ENCODE data around the gene ME1. TPM values are rescaled to one million over a fixed set of nuclear protein-coding genes. Genes with fewer than 3 reads are reported as not detected.

ME1 gene
- total and polyA plus RNA-seq, 2 donors (not counting 3 experiments of a cell fraction or from before 2014, with no cell fraction given), result 7.3 to 29.3 TPM

DNA sequence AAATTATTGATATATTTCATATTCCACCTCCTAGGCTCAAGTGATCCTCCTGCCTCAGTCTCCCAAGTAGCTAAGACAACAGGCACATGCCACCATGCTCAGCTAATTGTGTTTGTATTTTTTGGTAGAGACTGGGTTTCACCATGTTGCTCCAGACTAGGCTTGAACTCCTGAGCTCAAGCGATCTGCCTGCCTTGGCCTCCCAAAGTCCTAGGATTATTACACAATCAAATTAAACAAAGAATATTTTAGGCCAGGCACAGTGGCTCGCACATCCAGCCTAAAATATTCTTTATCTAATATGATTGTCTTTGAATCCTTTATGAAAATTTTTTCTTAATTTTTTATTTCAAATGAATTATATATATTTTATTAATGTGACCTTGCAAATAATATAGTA is 17.8 kb downstream of the ME1 start:
- Histone ChIP-seq H3K27ac (ENCODE audit: insufficient read depth, low read depth, low read length) (no peak overlapping the region), H3K4me1 (ENCODE audit: control insufficient read depth, extremely low read depth, insufficient read depth, low read length) (no peaks in the 10 kb centered on the region), H3K79me2 (ENCODE audit: control insufficient read depth, insufficient read depth, low read length) (peaks cover 10% of the 10 kb centered on the region), H3K9me3 (replicated peaks; ENCODE audit: control insufficient read depth, insufficient read depth, low read length) (no peaks in the 10 kb centered on the region), H3K27me3 (ENCODE audit: control insufficient read depth in 2 of 2, insufficient read depth in 2 of 2, low read length in 2 of 2) (no peaks in the 10 kb centered on the region), H3K4me3 (replicated peaks in 1 of 3; ENCODE audit: insufficient read depth in 1 of 3, low read depth in 1 of 3, low read length in 3 of 3) (no peak overlapping the region), H3K9ac (replicated peaks; ENCODE audit: extremely low read depth, insufficient read depth, low read length) (no peak overlapping the region), H3K9me1 (replicated peaks; ENCODE audit: control insufficient read depth, extremely low read depth, insufficient read depth, low read length) (no peaks in the 10 kb centered on the region), H4K20me1 (replicated peaks; ENCODE audit: control insufficient read depth, extremely low read depth, insufficient read depth, low read length) (no peaks in the 10 kb centered on the region), H3K4me2 (ENCODE audit: insufficient read depth, low read length) (no peak overlapping the region), H2AFZ (ENCODE audit: low read depth, low read length) (no peak overlapping the region), H3K36me3 (ENCODE audit: control insufficient read depth in 2 of 2, extremely low read depth in 1 of 2, insufficient read depth in 2 of 2, low read length in 2 of 2) (no peaks in the 10 kb centered on the region)
- DNase-seq (ENCODE audit: low read depth, low spot score) (no peak), FAIRE-seq (no peak)
- BruUV-seq (replicated peaks), result no TSS peak
- dilution Hi-C loops (cut with MboI; ENCODE audit: extremely low pct_ligation_motif_present, low sequenced_read_pairs), result no loop called here
- intact Hi-C loops (cut with micrococcal nuclease), result no loop called here
- TF ChIP-seq POLR2AphosphoS5 (IDR thresholded peaks at IDR 0.05; ENCODE audit: insufficient read depth, low read depth, low read length), result no peak
- ChIA-PET POLR2A (no interaction called here), CTCF (interaction anchor here (1.5 to 1.6 kb wide), 2 partner anchors 98 to 101 kb away, joined by 3 to 4 read pairs; no protein-coding TSS in a partner anchor)

DNA sequence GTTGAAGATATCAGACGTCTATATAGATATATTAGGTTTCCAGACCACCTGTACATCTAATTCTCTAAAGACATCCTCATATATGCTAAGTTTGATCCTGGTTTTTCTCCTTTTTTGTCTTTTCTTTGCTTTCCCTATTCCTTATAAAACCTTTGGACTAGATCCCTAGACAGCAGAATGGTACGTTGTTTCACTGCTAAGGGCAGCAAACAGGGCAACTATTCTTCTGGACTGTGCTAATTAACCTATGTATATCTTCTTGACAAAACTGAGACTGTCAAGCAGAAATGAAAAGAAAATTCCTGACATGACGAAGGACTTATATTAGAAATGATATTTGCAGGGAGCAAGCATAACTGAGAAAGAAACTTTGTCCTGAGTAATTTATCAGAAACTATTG is 19.1 kb downstream of the ME1 start:
- H3K9me3 ChIP-seq (replicated peaks; ENCODE audit: control insufficient read depth, insufficient read depth, low read length), result no peaks in the 10 kb centered on the region
- dilution Hi-C loops (cut with MboI; ENCODE audit: extremely low pct_ligation_motif_present, low sequenced_read_pairs), result no loop called here
- no peak for DNase-seq (ENCODE audit: low read depth, low spot score)
- no peaks in the 10 kb centered on the region for H4K20me1 ChIP-seq (replicated peaks; ENCODE audit: control insufficient read depth, extremely low read depth, insufficient read depth, low read length)
- H2AFZ ChIP-seq (ENCODE audit: low read depth, low read length), result no peak overlapping the region
- intact Hi-C loops (cut with micrococcal nuclease), result no loop called here
- no peak for TF ChIP-seq POLR2AphosphoS5 (IDR thresholded peaks at IDR 0.05; ENCODE audit: insufficient read depth, low read depth, low read length)
- TF ChIP-seq, protein P1, sequence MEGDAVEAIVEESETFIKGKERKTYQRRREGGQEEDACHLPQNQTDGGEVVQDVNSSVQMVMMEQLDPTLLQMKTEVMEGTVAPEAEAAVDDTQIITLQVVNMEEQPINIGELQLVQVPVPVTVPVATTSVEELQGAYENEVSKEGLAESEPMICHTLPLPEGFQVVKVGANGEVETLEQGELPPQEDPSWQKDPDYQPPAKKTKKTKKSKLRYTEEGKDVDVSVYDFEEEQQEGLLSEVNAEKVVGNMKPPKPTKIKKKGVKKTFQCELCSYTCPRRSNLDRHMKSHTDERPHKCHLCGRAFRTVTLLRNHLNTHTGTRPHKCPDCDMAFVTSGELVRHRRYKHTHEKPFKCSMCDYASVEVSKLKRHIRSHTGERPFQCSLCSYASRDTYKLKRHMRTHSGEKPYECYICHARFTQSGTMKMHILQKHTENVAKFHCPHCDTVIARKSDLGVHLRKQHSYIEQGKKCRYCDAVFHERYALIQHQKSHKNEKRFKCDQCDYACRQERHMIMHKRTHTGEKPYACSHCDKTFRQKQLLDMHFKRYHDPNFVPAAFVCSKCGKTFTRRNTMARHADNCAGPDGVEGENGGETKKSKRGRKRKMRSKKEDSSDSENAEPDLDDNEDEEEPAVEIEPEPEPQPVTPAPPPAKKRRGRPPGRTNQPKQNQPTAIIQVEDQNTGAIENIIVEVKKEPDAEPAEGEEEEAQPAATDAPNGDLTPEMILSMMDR (IDR thresholded peaks at IDR 0.05; ENCODE audit: extremely low read depth in 1 of 2, insufficient read depth in 1 of 2, low read depth in 1 of 2, low read length in 2 of 2), result no peak
- no peak for TF ChIP-seq GATA2 (IDR thresholded peaks at IDR 0.05; ENCODE audit: insufficient read depth, insufficient read length, low read depth, low read length)
- no peak for TF ChIP-seq EZH2 (IDR thresholded peaks at IDR 0.05; ENCODE audit: borderline replicate concordance, low read depth, low read length, severe bottlenecking)
- no peak for TF ChIP-seq MYC (IDR thresholded peaks at IDR 0.05; ENCODE audit: low read depth, low read length)
- no peak for TF ChIP-seq POLR2A (IDR thresholded peaks at IDR 0.05; ENCODE audit: low read depth, low read length)
- TF ChIP-seq FOS (IDR thresholded peaks at IDR 0.05; ENCODE audit: borderline replicate concordance, insufficient read depth, low read length), result no peak
- no peak for TF ChIP-seq MAX (IDR thresholded peaks at IDR 0.05; ENCODE audit: insufficient read depth, insufficient read length)
- TF ChIP-seq JUN (IDR thresholded peaks at IDR 0.05; ENCODE audit: borderline replicate concordance, insufficient read depth, insufficient read length, low read depth), result no peak
- ChIA-PET CTCF (no interaction called here), POLR2A (no interaction called here)
- H3K4me1 ChIP-seq (ENCODE audit: control insufficient read depth, extremely low read depth, insufficient read depth, low read length), result no peaks in the 10 kb centered on the region
- no peak for FAIRE-seq
- H3K36me3 ChIP-seq (ENCODE audit: control insufficient read depth in 2 of 2, extremely low read depth in 1 of 2, insufficient read depth in 2 of 2, low read length in 2 of 2), result no peaks in the 10 kb centered on the region
- H3K4me2 ChIP-seq (ENCODE audit: insufficient read depth, low read length), result no peak overlapping the region
- no TSS peak for BruUV-seq (replicated peaks)
- peaks cover 8% of the 10 kb centered on the region for H3K79me2 ChIP-seq (ENCODE audit: control insufficient read depth, insufficient read depth, low read length)
- no peak overlapping the region for H3K9ac ChIP-seq (replicated peaks; ENCODE audit: extremely low read depth, insufficient read depth, low read length)
- H3K4me3 ChIP-seq (replicated peaks in 1 of 3; ENCODE audit: insufficient read depth in 1 of 3, low read depth in 1 of 3, low read length in 3 of 3), result no peak overlapping the region
- H3K27me3 ChIP-seq (ENCODE audit: control insufficient read depth in 2 of 2, insufficient read depth in 2 of 2, low read length in 2 of 2), result no peaks in the 10 kb centered on the region
- H3K9me1 ChIP-seq (replicated peaks; ENCODE audit: control insufficient read depth, extremely low read depth, insufficient read depth, low read length), result no peaks in the 10 kb centered on the region
- no peak overlapping the region for H3K27ac ChIP-seq (ENCODE audit: insufficient read depth, low read depth, low read length)

Data from endothelial cell of umbilical vein (primary cell).